Astrocyte of the cerebellum (primary cell): ENCODE data around the gene ZKSCAN8.

ENCODE experiments used
- DNase-seq: peaks from one replicate; pipeline ENCODE4 v3.0.0-alpha.2; 2011; ENCODE audit warnings: low read depth
- H3K4me3 ChIP-seq: 2 replicates; pipeline ENCODE4 v1.5.1; 2011; ENCODE audit warnings: mild to moderate bottlenecking, low read depth, low read length, moderate library complexity
- in situ Hi-C: cut with HindIII; loops from 2 replicates; pipeline ENCODE4 v1.10.0; 2017; ENCODE audit warnings: low sequenced_read_pairs
- TF ChIP-seq, protein P1 (sequence below): IDR thresholded peaks from 2 replicates; pipeline ENCODE4 v1.5.1; 2012; ENCODE audit warnings: low read length, low read depth, moderate library complexity, mild to moderate bottlenecking; ENCODE audit errors: missing control alignments

Gene ZKSCAN8

GRCh38 chr6:28200020-28200419 lies 58.3 kb downstream of the ZKSCAN8 start:
- TF ChIP-seq, protein P1, sequence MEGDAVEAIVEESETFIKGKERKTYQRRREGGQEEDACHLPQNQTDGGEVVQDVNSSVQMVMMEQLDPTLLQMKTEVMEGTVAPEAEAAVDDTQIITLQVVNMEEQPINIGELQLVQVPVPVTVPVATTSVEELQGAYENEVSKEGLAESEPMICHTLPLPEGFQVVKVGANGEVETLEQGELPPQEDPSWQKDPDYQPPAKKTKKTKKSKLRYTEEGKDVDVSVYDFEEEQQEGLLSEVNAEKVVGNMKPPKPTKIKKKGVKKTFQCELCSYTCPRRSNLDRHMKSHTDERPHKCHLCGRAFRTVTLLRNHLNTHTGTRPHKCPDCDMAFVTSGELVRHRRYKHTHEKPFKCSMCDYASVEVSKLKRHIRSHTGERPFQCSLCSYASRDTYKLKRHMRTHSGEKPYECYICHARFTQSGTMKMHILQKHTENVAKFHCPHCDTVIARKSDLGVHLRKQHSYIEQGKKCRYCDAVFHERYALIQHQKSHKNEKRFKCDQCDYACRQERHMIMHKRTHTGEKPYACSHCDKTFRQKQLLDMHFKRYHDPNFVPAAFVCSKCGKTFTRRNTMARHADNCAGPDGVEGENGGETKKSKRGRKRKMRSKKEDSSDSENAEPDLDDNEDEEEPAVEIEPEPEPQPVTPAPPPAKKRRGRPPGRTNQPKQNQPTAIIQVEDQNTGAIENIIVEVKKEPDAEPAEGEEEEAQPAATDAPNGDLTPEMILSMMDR, result no peak
- no peak overlapping the region for H3K4me3 ChIP-seq
- no peak for DNase-seq
- in situ Hi-C loops, result no loop called here

GRCh38 chr6:28203201-28203600 lies 61.5 kb downstream of the ZKSCAN8 start:
- H3K4me3 ChIP-seq, result no peak overlapping the region
- TF ChIP-seq, protein P1, result no peak
- no peak for DNase-seq
- in situ Hi-C loops, result no loop called here

- TF ChIP-seq, protein P1, result no peak
Observed at GRCh38 chr6:28205879-28206278, 64.2 kb downstream of the ZKSCAN8 start.

GRCh38 chr6:28206527-28206926 lies 64.8 kb downstream of the ZKSCAN8 start:
- no peak for DNase-seq
- TF ChIP-seq, protein P1, result no peak
- in situ Hi-C loops, result no loop called here
- no peak overlapping the region for H3K4me3 ChIP-seq

More at GRCh38 chr6:28205879-28206278, 64.2 kb downstream of the ZKSCAN8 start:
- no peak for DNase-seq
- H3K4me3 ChIP-seq, result no peak overlapping the region
- in situ Hi-C loops, result no loop called here

DNA sequence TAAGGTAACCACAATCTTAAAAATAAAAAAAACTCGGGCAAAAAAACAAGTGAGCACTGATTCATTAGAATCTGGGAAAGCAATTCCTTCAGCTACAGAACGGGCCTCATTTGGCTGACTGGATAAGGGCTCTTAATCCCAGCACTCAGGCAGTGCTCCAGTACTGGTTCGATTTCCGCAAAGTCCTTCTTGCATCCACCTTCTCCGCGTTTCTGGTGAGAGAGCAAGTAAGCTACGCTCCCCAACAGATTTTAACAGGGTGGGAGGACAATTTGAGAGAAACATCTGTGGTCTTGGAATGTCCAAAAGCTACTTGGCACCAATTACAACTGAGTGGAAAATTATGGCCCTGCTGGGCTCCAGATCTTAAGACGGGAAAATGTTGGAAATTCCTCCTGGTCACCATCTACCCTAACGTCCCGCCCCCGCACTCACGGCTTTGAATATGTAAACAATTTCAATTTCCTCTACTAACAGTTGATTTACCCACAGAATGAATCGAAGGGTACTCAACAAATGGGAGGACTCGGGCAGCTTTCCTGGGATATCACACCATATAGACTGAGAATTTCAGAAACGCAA lies 65.3 kb downstream of the ZKSCAN8 start:
- TF ChIP-seq, protein P1, result no peak
- H3K4me3 ChIP-seq, result peak overlapping the region; percentile 47
- in situ Hi-C loops, result no loop called here
- DNase-seq, result no peak

- in situ Hi-C loops, result no loop called here
- TF ChIP-seq, protein P1, result no peak
- no peak for DNase-seq
- peak overlapping the region; percentile 47 for H3K4me3 ChIP-seq
Observed at GRCh38 chr6:28207510-28208110, 65.9 kb downstream of the ZKSCAN8 start.
